ENCODE results near the gene GPATCH4. TPM values are rescaled to one million over a fixed set of nuclear protein-coding genes. Genes with fewer than 3 reads are reported as not detected.

The GPATCH4 gene
- total RNA-seq, 1 experiment from 2014 or later = 71.7 TPM

- Histone ChIP-seq H2BK15ac (ENCODE audit: low read depth, low read length) (no peak overlapping the region), H4K91ac (ENCODE audit: insufficient read length, low read depth, low read length) (no peak overlapping the region), H3K9ac (ENCODE audit: extremely low read depth, insufficient read length, low read length) (no peak overlapping the region), H3K14ac (ENCODE audit: insufficient read depth, low read length) (no peak overlapping the region), H3K56ac (ENCODE audit: insufficient read length, low read depth, low read length) (no peak overlapping the region), H2AK5ac (ENCODE audit: insufficient read length, low read length) (no peak overlapping the region), H3K23me2 (ENCODE audit: insufficient read length, low read depth, low read length, poor library complexity, severe bottlenecking) (peaks cover 11% of the 10 kb centered on the region), H3K23ac (ENCODE audit: insufficient read length, low read depth, low read length) (no peak overlapping the region), H4K20me1 (ENCODE audit: control insufficient read depth, insufficient read depth, insufficient read length) (no peaks in the 10 kb centered on the region), H3K79me2 (ENCODE audit: insufficient read depth, low read length) (no peaks in the 10 kb centered on the region), H4K5ac (ENCODE audit: insufficient read length, low read depth, low read length) (no peak overlapping the region), H2BK120ac (ENCODE audit: low read depth, low read length, poor library complexity, severe bottlenecking) (no peak overlapping the region), H3K4me1 (ENCODE audit: insufficient read depth, low read length) (peaks cover 4% of the 10 kb centered on the region; the same call in 1 of the 2 replicates), H3K18ac (ENCODE audit: insufficient read length, low read depth, low read length) (no peak overlapping the region), H3K79me1 (ENCODE audit: insufficient read depth, low read depth, low read length, poor library complexity, severe bottlenecking) (no peaks in the 10 kb centered on the region), H3K27me3 (ENCODE audit: insufficient read depth, low read length) (peaks cover 10% of the 10 kb centered on the region; the same call in 1 of the 2 replicates), H2BK20ac (ENCODE audit: low read depth, low read length, poor library complexity, severe bottlenecking) (no peak overlapping the region), H3K9me3 (ENCODE audit: control insufficient read depth, low read depth, low read length) (no peaks in the 10 kb centered on the region), H3T11ph (ENCODE audit: low read length) (no peak overlapping the region), H3K4me2 (ENCODE audit: insufficient read depth, insufficient read length, low read length) (no peak overlapping the region), H3K4ac (ENCODE audit: low read depth, low read length) (no peak overlapping the region), H3K27ac (ENCODE audit: insufficient read length, low read depth, low read length) (no peak overlapping the region), H2BK12ac (ENCODE audit: insufficient read length, low read depth, low read length) (no peak overlapping the region), H4K8ac (replicated peaks; ENCODE audit: insufficient read length, low read depth, low read length) (no peak overlapping the region), H2AFZ (ENCODE audit: low read length) (no peak overlapping the region), H2BK5ac (ENCODE audit: insufficient read length, low read length) (no peak overlapping the region)
- no CpG with 5 or more reads among the region's 3 CpGs for WGBS (ENCODE audit: extremely low coverage, insufficient read length, low lambda C conversion rate)
- Mint-ChIP-seq H3K27ac (peak overlapping the region in 1 of 3 experiments; percentile 31; a peak in 1 of 7 replicates), H3K36me3 (ENCODE audit: insufficient read depth in 1 of 3, low read depth in 3 of 3) (no peaks in the 10 kb centered on the region), H3K4me1 (peaks cover 21 to 24% of the 10 kb centered on the region in 2 experiments), H3K27me3 (ENCODE audit: low read depth) (peaks cover 96% of the 10 kb centered on the region), H3K4me3 (no peak overlapping the region), H3K9me3 (no peaks in the 10 kb centered on the region; a peak in 1 of 5 replicates)
- DNase-seq = no peak
- TF ChIP-seq CTCF (conservative IDR thresholded peaks at IDR 0.05) = no peak
Observed at GRCh38 chr1:156645056-156645455, 43.8 kb upstream of the GPATCH4 start.
